SK-N-SH treated with all-trans-retinoic acid at 6 μM for 48 hours (cell line): Measurements from ENCODE around the gene NUMB.

Experiments
- RARB ChIP-seq: fragments of 250-450 bp; sonication (Bioruptor Pico); IDR thresholded peaks from 2 replicates; pipeline ENCODE4 v1.8.0; 2021; ENCODE audit warnings: mild to moderate bottlenecking, moderate library complexity
- TCF4 ChIP-seq: fragments of 250-450 bp; sonication (Bioruptor Pico); IDR thresholded peaks from 2 replicates; pipeline ENCODE4 v1.8.0; 2021; ENCODE audit warnings: mild to moderate bottlenecking, moderate library complexity, borderline replicate concordance
- ZNF8 ChIP-seq: fragments of 450-650 bp; formaldehyde crosslinking; IDR thresholded peaks from 2 replicates; pipeline ENCODE4 v1.5.0; 2020; ENCODE audit warnings: mild to moderate bottlenecking, moderate library complexity
- TF ChIP-seq, protein P1 (sequence below): fragments of 250-450 bp; sonication (Bioruptor Pico); IDR thresholded peaks from 2 replicates; pipeline ENCODE4 v1.5.1; 2020; ENCODE audit warnings: low read depth, mild to moderate bottlenecking, moderate library complexity
- TF ChIP-seq, protein P2 (sequence below): fragments of 250-450 bp; sonication (Bioruptor Pico); IDR thresholded peaks from 2 replicates; pipeline ENCODE4 v1.5.1; 2021; ENCODE audit warnings: mild to moderate bottlenecking, moderate library complexity

- TF ChIP-seq, protein P1, sequence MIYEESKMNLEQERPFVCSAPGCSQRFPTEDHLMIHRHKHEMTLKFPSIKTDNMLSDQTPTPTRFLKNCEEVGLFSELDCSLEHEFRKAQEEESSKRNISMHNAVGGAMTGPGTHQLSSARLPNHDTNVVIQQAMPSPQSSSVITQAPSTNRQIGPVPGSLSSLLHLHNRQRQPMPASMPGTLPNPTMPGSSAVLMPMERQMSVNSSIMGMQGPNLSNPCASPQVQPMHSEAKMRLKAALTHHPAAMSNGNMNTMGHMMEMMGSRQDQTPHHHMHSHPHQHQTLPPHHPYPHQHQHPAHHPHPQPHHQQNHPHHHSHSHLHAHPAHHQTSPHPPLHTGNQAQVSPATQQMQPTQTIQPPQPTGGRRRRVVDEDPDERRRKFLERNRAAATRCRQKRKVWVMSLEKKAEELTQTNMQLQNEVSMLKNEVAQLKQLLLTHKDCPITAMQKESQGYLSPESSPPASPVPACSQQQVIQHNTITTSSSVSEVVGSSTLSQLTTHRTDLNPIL (CRISPR knock-in tag) = no peak
- TF ChIP-seq TCF4 (CRISPR knock-in tag) (no peak), RARB (no peak), ZNF8 (CRISPR knock-in tag) (no peak)
- TF ChIP-seq, protein P2, sequence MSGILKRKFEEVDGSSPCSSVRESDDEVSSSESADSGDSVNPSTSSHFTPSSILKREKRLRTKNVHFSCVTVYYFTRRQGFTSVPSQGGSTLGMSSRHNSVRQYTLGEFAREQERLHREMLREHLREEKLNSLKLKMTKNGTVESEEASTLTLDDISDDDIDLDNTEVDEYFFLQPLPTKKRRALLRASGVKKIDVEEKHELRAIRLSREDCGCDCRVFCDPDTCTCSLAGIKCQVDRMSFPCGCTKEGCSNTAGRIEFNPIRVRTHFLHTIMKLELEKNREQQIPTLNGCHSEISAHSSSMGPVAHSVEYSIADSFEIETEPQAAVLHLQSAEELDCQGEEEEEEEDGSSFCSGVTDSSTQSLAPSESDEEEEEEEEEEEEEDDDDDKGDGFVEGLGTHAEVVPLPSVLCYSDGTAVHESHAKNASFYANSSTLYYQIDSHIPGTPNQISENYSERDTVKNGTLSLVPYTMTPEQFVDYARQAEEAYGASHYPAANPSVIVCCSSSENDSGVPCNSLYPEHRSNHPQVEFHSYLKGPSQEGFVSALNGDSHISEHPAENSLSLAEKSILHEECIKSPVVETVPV (CRISPR knock-in tag) = no peak
These were observed 192.0 kb downstream of the NUMB start for GRCh38 chr14:73266317-73266716.
